CD4-positive, alpha-beta T cell treated with Interleukin-1 beta for 1 hour (primary cell): ENCODE data around the gene MAT2B.

Source experiments
- DNase-seq, 2 donors: peaks; one replicate each; pipeline ENCODE4 v3.0.0-alpha.2; 2020 to 2022

MAT2B gene

GRCh38 chr5:163562071-163562470 is 56.7 kb downstream of the MAT2B start:
- no peak for DNase-seq

GRCh38 chr5:163563112-163563511 is 57.7 kb downstream of the MAT2B start:
- DNase-seq: no peak

GRCh38 chr5:163563880-163564279 is 58.5 kb downstream of the MAT2B start:
- no peak for DNase-seq

GRCh38 chr5:163564321-163564938 is 59.0 kb downstream of the MAT2B start:
- DNase-seq: peak; percentile 39 to 63

GRCh38 chr5:163565492-163565891 is 60.1 kb downstream of the MAT2B start:
- no peak for DNase-seq

- DNase-seq: peak in 1 of 2 donors; percentile 16
Observed at GRCh38 chr5:163565931-163566608, 60.7 kb downstream of the MAT2B start.

- no peak for DNase-seq
Observed at GRCh38 chr5:163566678-163567077, 61.3 kb downstream of the MAT2B start.

GRCh38 chr5:163567811-163568210 is 62.4 kb downstream of the MAT2B start:
- DNase-seq: no peak
